Measurements from ENCODE around the gene EREG.

GRCh38 chr4:74424111-74424510 lies 59.2 kb downstream of the EREG start:
- TF ChIP-seq CTCF (IDR thresholded peaks at IDR 0.05 in 2 of 3, conservative IDR thresholded peaks at IDR 0.05 in 1 of 3; ENCODE audit: control insufficient read depth in 2 of 3, extremely low read depth in 1 of 3, insufficient read depth in 1 of 3, low read depth in 3 of 3, low read length in 3 of 3) (no peak), TAF1 (IDR thresholded peaks at IDR 0.05; ENCODE audit: borderline replicate concordance, low read depth, low read length) (no peak), BMI1 (IDR thresholded peaks at IDR 0.05; ENCODE audit: borderline replicate concordance) (no peak), RELA (IDR thresholded peaks at IDR 0.05; ENCODE audit: borderline replicate concordance, partially characterized antibody) (no peak), ETV6 (conservative IDR thresholded peaks at IDR 0.05 in 1 of 2, IDR thresholded peaks at IDR 0.05 in 1 of 2; ENCODE audit: borderline replicate concordance in 1 of 2, low read depth in 1 of 2) (no peak), NFXL1 (IDR thresholded peaks at IDR 0.05; ENCODE audit: borderline replicate concordance) (no peak), MYC (IDR thresholded peaks at IDR 0.05; ENCODE audit: insufficient read depth, insufficient read length, insufficient replicate concordance, low read length, severe bottlenecking) (no peak), POLR2A (IDR thresholded peaks at IDR 0.05; ENCODE audit: low read depth, low read length) (no peak), ZNF24 (IDR thresholded peaks at IDR 0.05) (no peak), CBX3 (IDR thresholded peaks at IDR 0.05; ENCODE audit: borderline replicate concordance, low read depth) (no peak)

Data from GM12878 (cell line).